Uterus (tissue), 4 donors: ENCODE measurements around the gene SSBP1. TPM values are rescaled to one million over a fixed set of nuclear protein-coding genes. Genes with fewer than 3 reads are reported as not detected.
A peak's percentile ranks its signal among the peaks of the same experiment; 100 is the strongest.

Experiments used
- DNase-seq, 2 donors: peaks; one replicate each; pipeline ENCODE4 v3.0.0-alpha.2; 2019 to 2020
- H3K27ac ChIP-seq, 2 donors: fragments of 200-600 bp; sonication (generic); 1 replicate in 1 of 2; 2 replicates in 1 of 2; pipeline ENCODE4 v1.5.1; 2016 to 2018
- H3K27me3 ChIP-seq, 2 donors: fragments of 200-600 bp; sonication (generic); one replicate each; pipeline ENCODE4 v1.5.1; 2018 to 2019; ENCODE audit warnings: control low read depth in 1 of 2
- H3K36me3 ChIP-seq, 2 donors: fragments of 200-600 bp; sonication (generic); one replicate each; pipeline ENCODE4 v1.5.1; 2019; ENCODE audit warnings: control low read depth in 1 of 2
- H3K4me1 ChIP-seq, 2 donors: fragments of 200-600 bp; sonication (generic); one replicate each; pipeline ENCODE4 v1.5.1; 2018 to 2019; ENCODE audit warnings: control low read depth in 1 of 2
- H3K4me3 ChIP-seq, 2 donors: fragments of 200-600 bp; sonication (generic); 1 replicate in 1 of 2; 2 replicates in 1 of 2; pipeline ENCODE4 v1.5.1; 2018 to 2019; ENCODE audit warnings: mild to moderate bottlenecking in 1 of 2
- H3K9me3 ChIP-seq, 2 donors: fragments of 200-600 bp; sonication (generic); one replicate each; pipeline ENCODE4 v1.5.1; 2019; ENCODE audit warnings: control low read depth in 1 of 2
- CTCF ChIP-seq, 4 experiments: fragments of 200-600 bp in 2 of 4; fragments of 450-650 bp in 2 of 4; sonication (generic) in 2 of 4; IDR thresholded peaks; one replicate each; pipeline ENCODE4 v1.5.1; 2016 to 2019; ENCODE audit warnings: antibody characterized with exemption in 4 of 4, mild to moderate bottlenecking in 2 of 4, moderate library complexity in 1 of 4
- POLR2A ChIP-seq, 2 donors: fragments of 450-650 bp; IDR thresholded peaks; one replicate each; pipeline ENCODE4 v1.6.1; 2016; ENCODE audit warnings: antibody characterized with exemption in 2 of 2, mild to moderate bottlenecking in 1 of 2, moderate library complexity in 1 of 2
- intact Hi-C: fragments of 100-400 bp; cut with DNase I; formaldehyde crosslinking; loops from one replicate; pipeline ENCODE4 v1.15.1; 2023; ENCODE audit warnings: low total_unique reads
- total RNA-seq, 4 donors: library from RNA; depleted of rRNA in 3 of 4; stranded (reverse); fragments of >200 nt in 3 of 4; gene quantifications; one replicate each; pipeline versions ENCODE4 v1.1.0 to v1.2.4, GENCODE V29; 2014 to 2023
- donor health status: DM: yes; HTN: yes; CAD: no.

Gene SSBP1
- total RNA-seq, 4 donors from 2014 or later: 56.9 to 110 (median 71.8) TPM

GRCh38 chr7:141729020-141729419, 9.1 kb upstream of the SSBP1 start:
- no peaks in the 10 kb centered on the region for H3K27me3 ChIP-seq
- no peaks in the 10 kb centered on the region for H3K4me1 ChIP-seq
- no peak for DNase-seq
- no peak overlapping the region for H3K27ac ChIP-seq
- H3K4me3 ChIP-seq: no peak overlapping the region
- no peaks in the 10 kb centered on the region for H3K9me3 ChIP-seq
- no peaks in the 10 kb centered on the region for H3K36me3 ChIP-seq
- intact Hi-C loops: no loop called here
- no peak for TF ChIP-seq CTCF (IDR thresholded peaks at IDR 0.05)
- no peak for TF ChIP-seq POLR2A (IDR thresholded peaks at IDR 0.05)

GRCh38 chr7:141731476-141732149, 6.5 kb upstream of the SSBP1 start:
- TF ChIP-seq POLR2A (IDR thresholded peaks at IDR 0.05) (no peak), CTCF (IDR thresholded peaks at IDR 0.05) (peak in 1 of 4 experiments; percentile 10)
- no peaks in the 10 kb centered on the region for H3K4me1 ChIP-seq
- H3K27me3 ChIP-seq: no peaks in the 10 kb centered on the region
- H3K36me3 ChIP-seq: no peaks in the 10 kb centered on the region
- no peak overlapping the region for H3K4me3 ChIP-seq
- DNase-seq: no peak
- H3K27ac ChIP-seq: no peak overlapping the region
- intact Hi-C loops: no loop called here
- H3K9me3 ChIP-seq: no peaks in the 10 kb centered on the region

- peak in 1 of 2 donors; percentile 16 for DNase-seq
- TF ChIP-seq CTCF (IDR thresholded peaks at IDR 0.05) (no peak), POLR2A (IDR thresholded peaks at IDR 0.05) (no peak)
- Histone ChIP-seq H3K4me1 (peaks cover 0 to 9% of the 10 kb centered on the region in 2 donors), H3K27ac (peak overlapping the region; percentile 84 to 85), H3K27me3 (no peaks in the 10 kb centered on the region), H3K4me3 (peak overlapping the region; percentile 66 to 74), H3K36me3 (no peaks in the 10 kb centered on the region), H3K9me3 (no peaks in the 10 kb centered on the region)
- intact Hi-C loops: no loop called here
Observed at GRCh38 chr7:141737118-141737835, 881 bp upstream of the SSBP1 start.

- H3K27ac ChIP-seq: peak overlapping the region; percentile 84 to 85
- intact Hi-C loops: no loop called here
- no peaks in the 10 kb centered on the region for H3K9me3 ChIP-seq
- H3K27me3 ChIP-seq: no peaks in the 10 kb centered on the region
- no peaks in the 10 kb centered on the region for H3K36me3 ChIP-seq
- TF ChIP-seq POLR2A (IDR thresholded peaks at IDR 0.05): no peak
- TF ChIP-seq CTCF (IDR thresholded peaks at IDR 0.05): no peak
- H3K4me3 ChIP-seq: peak overlapping the region; percentile 66 to 74
- peaks cover 0 to 9% of the 10 kb centered on the region in 2 donors for H3K4me1 ChIP-seq
- DNase-seq: no peak
Observed at GRCh38 chr7:141738592-141739013, 445 bp downstream of the SSBP1 start.

GRCh38 chr7:141739250-141739649, 1.1 kb downstream of the SSBP1 start:
- no peaks in the 10 kb centered on the region for H3K27me3 ChIP-seq
- peaks cover 0 to 9% of the 10 kb centered on the region in 2 donors for H3K4me1 ChIP-seq
- H3K9me3 ChIP-seq: no peaks in the 10 kb centered on the region
- no peak for DNase-seq
- no peak overlapping the region for H3K27ac ChIP-seq
- no peaks in the 10 kb centered on the region for H3K36me3 ChIP-seq
- no peak for TF ChIP-seq POLR2A (IDR thresholded peaks at IDR 0.05)
- no peak for TF ChIP-seq CTCF (IDR thresholded peaks at IDR 0.05)
- intact Hi-C loops: no loop called here
- peak overlapping the region; percentile 66 to 74 for H3K4me3 ChIP-seq
